Prostate gland (tissue), 2 donors: ENCODE results near the gene LAPTM4A.

Source experiments
- POLR2A ChIP-seq: fragments of 450-650 bp; IDR thresholded peaks from one replicate; pipeline ENCODE4 v1.6.1; 2016; ENCODE audit warnings: antibody characterized with exemption, mild to moderate bottlenecking
- POLR2AphosphoS5 ChIP-seq: sonication (generic); formaldehyde crosslinking; IDR thresholded peaks from one replicate; pipeline ENCODE4 v1.6.1; 2017; ENCODE audit warnings: antibody characterized with exemption
- TF ChIP-seq, protein P1 (sequence below), 4 experiments: fragments of 200-600 bp in 2 of 4; fragments of 450-650 bp in 2 of 4; sonication (generic) in 2 of 4; IDR thresholded peaks; 1 replicate in 3 of 4; 2 replicates in 1 of 4; pipeline ENCODE4 v1.5.1; 2016 to 2019; ENCODE audit warnings: antibody characterized with exemption in 4 of 4, mild to moderate bottlenecking in 2 of 4, moderate library complexity in 2 of 4

DNA sequence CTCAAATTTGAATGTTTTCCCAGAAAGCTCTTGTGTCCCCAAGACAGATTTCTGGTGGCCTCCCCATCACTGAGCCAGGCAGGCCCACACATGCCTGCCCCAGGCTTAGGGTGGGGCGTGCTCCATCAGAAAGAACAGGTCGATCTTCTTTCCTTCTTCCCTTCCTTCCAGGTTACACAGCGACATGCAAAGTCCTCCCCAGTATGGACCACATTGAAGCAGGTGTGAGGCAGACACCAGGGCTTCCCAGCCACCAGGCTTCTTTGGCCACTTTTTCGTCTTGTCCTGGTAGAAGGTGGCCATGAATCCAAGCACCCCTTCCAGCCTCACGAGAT, 41.4 kb upstream of the LAPTM4A start:
- TF ChIP-seq, protein P1, sequence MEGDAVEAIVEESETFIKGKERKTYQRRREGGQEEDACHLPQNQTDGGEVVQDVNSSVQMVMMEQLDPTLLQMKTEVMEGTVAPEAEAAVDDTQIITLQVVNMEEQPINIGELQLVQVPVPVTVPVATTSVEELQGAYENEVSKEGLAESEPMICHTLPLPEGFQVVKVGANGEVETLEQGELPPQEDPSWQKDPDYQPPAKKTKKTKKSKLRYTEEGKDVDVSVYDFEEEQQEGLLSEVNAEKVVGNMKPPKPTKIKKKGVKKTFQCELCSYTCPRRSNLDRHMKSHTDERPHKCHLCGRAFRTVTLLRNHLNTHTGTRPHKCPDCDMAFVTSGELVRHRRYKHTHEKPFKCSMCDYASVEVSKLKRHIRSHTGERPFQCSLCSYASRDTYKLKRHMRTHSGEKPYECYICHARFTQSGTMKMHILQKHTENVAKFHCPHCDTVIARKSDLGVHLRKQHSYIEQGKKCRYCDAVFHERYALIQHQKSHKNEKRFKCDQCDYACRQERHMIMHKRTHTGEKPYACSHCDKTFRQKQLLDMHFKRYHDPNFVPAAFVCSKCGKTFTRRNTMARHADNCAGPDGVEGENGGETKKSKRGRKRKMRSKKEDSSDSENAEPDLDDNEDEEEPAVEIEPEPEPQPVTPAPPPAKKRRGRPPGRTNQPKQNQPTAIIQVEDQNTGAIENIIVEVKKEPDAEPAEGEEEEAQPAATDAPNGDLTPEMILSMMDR (IDR thresholded peaks at IDR 0.05) = no peak
- no peak for TF ChIP-seq POLR2A
- TF ChIP-seq POLR2AphosphoS5 = no peak
